Body of pancreas (tissue), 4 donors: ENCODE results near the gene M6PR. TPM values are rescaled to one million over a fixed set of nuclear protein-coding genes. Genes with fewer than 3 reads are reported as not detected.

Experiments
- ATAC-seq: fragments of 150-250 bp; one replicate; pipeline ENCODE4 v1.9.1; 2016
- DNase-seq, 4 donors: peaks; one replicate each; pipeline ENCODE4 v3.0.0-alpha.2; 2019
- H3K27ac ChIP-seq, 4 donors: fragments of 200-600 bp; sonication (generic); 1 replicate in 3 of 4; 2 replicates in 1 of 4; pipeline versions ENCODE4 v1.5.1 to v1.6.1; 2016 to 2019; ENCODE audit warnings: mild to moderate bottlenecking in 1 of 4, mixed read lengths in 1 of 4, moderate library complexity in 1 of 4
- H3K27me3 ChIP-seq, 2 donors: fragments of 200-600 bp; sonication (generic); one replicate each; pipeline ENCODE4 v1.6.0; 2016; ENCODE audit warnings: mild to moderate bottlenecking in 1 of 2
- H3K36me3 ChIP-seq, 2 donors: fragments of 200-600 bp; sonication (generic); replicated peaks in 1 of 2; 2 replicates each; pipeline ENCODE4 v1.5.1; 2016; ENCODE audit warnings: low read depth in 2 of 2; ENCODE audit not compliant: insufficient read depth in 1 of 2
- H3K4me1 ChIP-seq: fragments of 200-600 bp; sonication (generic); one replicate; pipeline ENCODE4 v1.6.0; 2016
- H3K4me3 ChIP-seq, 2 donors: fragments of 200-600 bp; sonication (generic); 1 replicate in 1 of 2; 2 replicates in 1 of 2; pipeline ENCODE4 v1.5.1; 2016 to 2019
- H3K9me3 ChIP-seq, 3 donors: fragments of 200-600 bp; sonication (generic); 1 replicate in 2 of 3; 2 replicates in 1 of 3; pipeline ENCODE4 v1.5.1; 2016
- POLR2A ChIP-seq, 3 donors: fragments of 450-650 bp; IDR thresholded peaks; one replicate each; pipeline ENCODE4 v1.6.1; 2016; ENCODE audit warnings: antibody characterized with exemption in 3 of 3, mild to moderate bottlenecking in 2 of 3
- WGBS, 2 donors: methylation state at CpG; one replicate each; pipeline ENCODE4 v1.1.5; 2017; 5-methylcytosine and 5-hydroxymethylcytosine counted together
- intact Hi-C: fragments of 100-400 bp; cut with DNase I; formaldehyde crosslinking; loops from one replicate; pipeline ENCODE4 v1.15.1; 2023
- total RNA-seq, 2 donors: library from RNA; depleted of rRNA; stranded (reverse); fragments of >200 nt; gene quantifications; one replicate each; pipeline ENCODE4 v1.1.0, GENCODE V29; 2016
- TF ChIP-seq, protein P1 (sequence below), 7 experiments: fragments of 450-650 bp in 4 of 7; fragments of 200-600 bp in 3 of 7; sonication (generic) in 3 of 7; IDR thresholded peaks; one replicate each; pipeline ENCODE4 v1.5.1; 2016 to 2019; ENCODE audit warnings: antibody characterized with exemption in 7 of 7

M6PR gene
- total RNA-seq, 2 donors from 2014 or later = 43.8 to 57.3 TPM

DNA sequence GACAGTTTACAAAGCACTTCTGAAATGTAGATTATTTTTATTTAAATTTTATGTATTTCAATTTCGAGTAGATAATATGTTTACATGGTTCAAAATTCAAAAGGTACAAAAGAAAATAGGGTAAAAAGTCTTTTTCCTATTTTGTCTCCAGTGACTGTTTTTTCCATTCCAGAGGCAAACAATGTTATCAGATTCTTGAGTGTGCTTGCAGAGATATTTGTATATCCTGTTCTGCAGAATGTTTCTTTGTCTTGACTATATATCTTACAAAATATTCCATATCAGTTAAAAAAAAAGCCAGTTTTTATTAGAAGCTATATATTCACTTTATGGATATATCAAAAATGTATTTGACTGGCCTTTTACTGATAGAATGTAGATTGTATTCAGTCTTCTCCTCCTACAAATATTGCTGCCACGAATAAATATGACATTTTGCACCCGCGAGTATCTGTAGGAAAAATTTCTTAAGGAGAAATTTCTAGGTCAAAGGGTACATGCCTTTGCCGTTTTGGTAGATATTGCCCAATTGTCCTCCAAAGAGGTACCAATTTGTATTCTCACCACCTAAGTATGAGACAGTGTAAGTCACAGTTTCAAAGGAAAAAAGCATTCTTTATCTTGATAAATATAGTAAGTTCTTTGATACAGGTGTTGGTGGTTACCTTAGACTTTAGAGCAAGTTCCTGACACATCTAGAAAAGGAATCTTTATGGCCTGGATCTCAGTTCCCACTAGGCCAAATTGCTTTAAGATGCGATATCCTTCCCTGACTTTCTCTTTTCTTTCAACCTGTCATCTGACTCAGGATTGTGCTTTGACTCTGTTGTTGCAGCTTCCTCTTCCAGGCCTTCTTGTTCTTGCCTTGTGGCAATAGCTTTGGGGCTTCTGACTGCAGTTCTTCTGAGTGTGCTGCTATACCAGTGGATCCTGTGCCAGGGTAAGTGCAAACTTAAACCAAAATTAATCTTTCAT is 42.2 kb upstream of the M6PR start:
- no peaks in the 10 kb centered on the region for H3K36me3 ChIP-seq
- H3K4me1 ChIP-seq = no peaks in the 10 kb centered on the region
- H3K27ac ChIP-seq = no peak overlapping the region
- no peak for TF ChIP-seq POLR2A (IDR thresholded peaks at IDR 0.05)
- TF ChIP-seq, protein P1, sequence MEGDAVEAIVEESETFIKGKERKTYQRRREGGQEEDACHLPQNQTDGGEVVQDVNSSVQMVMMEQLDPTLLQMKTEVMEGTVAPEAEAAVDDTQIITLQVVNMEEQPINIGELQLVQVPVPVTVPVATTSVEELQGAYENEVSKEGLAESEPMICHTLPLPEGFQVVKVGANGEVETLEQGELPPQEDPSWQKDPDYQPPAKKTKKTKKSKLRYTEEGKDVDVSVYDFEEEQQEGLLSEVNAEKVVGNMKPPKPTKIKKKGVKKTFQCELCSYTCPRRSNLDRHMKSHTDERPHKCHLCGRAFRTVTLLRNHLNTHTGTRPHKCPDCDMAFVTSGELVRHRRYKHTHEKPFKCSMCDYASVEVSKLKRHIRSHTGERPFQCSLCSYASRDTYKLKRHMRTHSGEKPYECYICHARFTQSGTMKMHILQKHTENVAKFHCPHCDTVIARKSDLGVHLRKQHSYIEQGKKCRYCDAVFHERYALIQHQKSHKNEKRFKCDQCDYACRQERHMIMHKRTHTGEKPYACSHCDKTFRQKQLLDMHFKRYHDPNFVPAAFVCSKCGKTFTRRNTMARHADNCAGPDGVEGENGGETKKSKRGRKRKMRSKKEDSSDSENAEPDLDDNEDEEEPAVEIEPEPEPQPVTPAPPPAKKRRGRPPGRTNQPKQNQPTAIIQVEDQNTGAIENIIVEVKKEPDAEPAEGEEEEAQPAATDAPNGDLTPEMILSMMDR (IDR thresholded peaks at IDR 0.05) = no peak
- WGBS, 2 donors = 31 to 44% methylated on average over 6 of the region's 6 CpGs
- DNase-seq (no peak), ATAC-seq (no peak)
- intact Hi-C loops = no loop called here
- H3K27me3 ChIP-seq = no peaks in the 10 kb centered on the region
- no peak overlapping the region for H3K4me3 ChIP-seq
- H3K9me3 ChIP-seq = no peaks in the 10 kb centered on the region

DNA sequence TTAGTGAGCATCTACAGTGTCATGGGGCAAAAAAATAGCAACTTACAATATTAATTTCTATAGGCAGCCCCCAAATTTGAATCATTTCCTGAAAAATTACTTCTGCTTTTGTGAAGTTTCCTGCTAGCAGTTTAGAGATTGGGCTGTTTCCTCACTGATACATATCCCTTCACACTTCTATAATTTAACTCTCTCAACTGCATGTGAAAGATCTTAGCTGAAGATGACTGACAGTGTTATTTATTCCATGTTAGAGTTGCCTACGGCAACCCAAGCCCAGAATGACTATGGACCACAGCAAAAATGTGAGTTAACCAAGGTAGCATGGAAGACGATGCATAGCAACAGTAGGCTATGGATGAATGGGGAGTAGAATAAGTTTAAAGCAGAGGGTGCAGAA is 40.0 kb upstream of the M6PR start, which contains the start of gene KLRG1:
Gene KLRG1, plus strand, starts transcription at position 134 of the 400 bp plus-strand sequence. Its CDS starts 90 bp downstream, at position 224.
- H3K4me1 ChIP-seq = no peaks in the 10 kb centered on the region
- no peak within 1 kb of the TSS for H3K4me3 ChIP-seq
- ATAC-seq (no peak), DNase-seq (no peak)
- H3K36me3 ChIP-seq = no peaks in the 10 kb centered on the region
- H3K27ac ChIP-seq = no peak within 1 kb of the TSS
- TF ChIP-seq POLR2A (IDR thresholded peaks at IDR 0.05) = no peak
- TF ChIP-seq, protein P1 (IDR thresholded peaks at IDR 0.05) = no peak
- H3K9me3 ChIP-seq = no peaks in the 10 kb centered on the region
- intact Hi-C loops = no loop called here
- WGBS, 2 donors = 62 to 85% methylated on average over 2 of the region's 2 CpGs
- H3K27me3 ChIP-seq = no peaks in the 10 kb centered on the region

DNA sequence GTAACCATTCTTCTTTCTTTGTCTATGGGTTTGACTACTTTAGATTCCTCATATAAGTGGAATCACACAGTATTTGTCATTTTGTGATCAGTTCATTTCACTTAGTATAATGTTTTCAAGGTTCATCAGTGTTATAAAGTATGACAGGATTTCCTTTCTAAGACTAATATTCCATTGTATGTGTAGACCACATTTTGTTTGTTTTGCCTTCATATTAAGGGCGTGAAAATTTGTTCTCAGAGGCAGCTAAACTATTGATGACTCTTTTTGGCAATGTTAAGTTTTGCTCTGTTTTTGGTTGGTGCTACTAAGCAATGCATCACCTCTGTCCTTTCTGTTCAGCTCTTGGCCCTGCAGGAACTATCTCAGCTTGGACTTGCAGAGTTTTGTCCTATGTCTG is 38.2 kb upstream of the M6PR start:
- DNase-seq (no peak), ATAC-seq (no peak)
- H3K27me3 ChIP-seq = no peaks in the 10 kb centered on the region
- TF ChIP-seq POLR2A (IDR thresholded peaks at IDR 0.05) = no peak
- TF ChIP-seq, protein P1 (IDR thresholded peaks at IDR 0.05) = no peak
- no peaks in the 10 kb centered on the region for H3K36me3 ChIP-seq
- H3K27ac ChIP-seq = no peak overlapping the region
- H3K4me3 ChIP-seq = no peak overlapping the region
- intact Hi-C loops = no loop called here
- H3K4me1 ChIP-seq = no peaks in the 10 kb centered on the region
- H3K9me3 ChIP-seq = no peaks in the 10 kb centered on the region
- WGBS, 2 donors = 67 to 70% methylated on average over 1 of the region's 1 CpG

DNA sequence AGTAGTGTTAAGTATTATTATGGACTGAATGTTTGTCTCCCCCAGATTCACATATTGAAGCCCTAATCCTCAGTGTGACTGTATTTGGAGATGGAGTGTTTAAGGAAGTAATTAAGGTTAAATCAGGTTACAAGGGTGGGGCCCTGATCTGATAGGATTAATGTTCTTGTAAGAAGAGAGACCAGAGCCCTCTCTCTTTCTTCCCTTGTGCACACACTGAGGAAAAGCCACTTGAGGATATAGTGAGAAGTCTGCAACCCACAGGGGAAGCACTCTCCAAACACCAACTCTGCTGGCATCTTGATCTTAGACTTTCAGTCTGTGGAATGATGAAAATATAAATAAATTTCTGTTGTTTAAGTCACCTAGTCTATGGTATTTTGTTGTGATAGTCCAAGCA is 37.7 kb upstream of the M6PR start:
- intact Hi-C loops = no loop called here
- Histone ChIP-seq H3K27ac (no peak overlapping the region), H3K4me1 (no peaks in the 10 kb centered on the region)

More for the DNA sequence above, 37.7 kb upstream of the M6PR start:
- Histone ChIP-seq H3K9me3 (no peaks in the 10 kb centered on the region), H3K36me3 (no peaks in the 10 kb centered on the region), H3K27me3 (no peaks in the 10 kb centered on the region), H3K4me3 (no peak overlapping the region)
- no peak for ATAC-seq
- DNase-seq = no peak
- TF ChIP-seq, protein P1 (IDR thresholded peaks at IDR 0.05) = no peak
- no peak for TF ChIP-seq POLR2A (IDR thresholded peaks at IDR 0.05)
